Middle frontal gyrus (tissue), 1 donor: ENCODE results near the gene NRBP1.

Experiments used
- DNase-seq: peaks from one replicate; pipeline ENCODE4 v3.0.0-alpha.2; 2015; ENCODE audit warnings: low spot score; ENCODE audit errors: extremely low spot score

NRBP1 gene

GRCh38 chr2:27428213-27428977 lies at the start of gene NRBP1:
Gene NRBP1 (plus strand): TSS chr2:27428631. CDS start chr2:27433274, 4,643 bp downstream.
- peak; percentile 90 for DNase-seq

- DNase-seq, result no peak
Observed at GRCh38 chr2:27378809-27379290, 49.6 kb upstream of the NRBP1 start.

GRCh38 chr2:27379383-27379835 lies 49.0 kb upstream of the NRBP1 start:
- no peak for DNase-seq

GRCh38 chr2:27379836-27380625 lies 48.4 kb upstream of the NRBP1 start:
- DNase-seq, result peak; percentile 5

- peak; percentile 97 for DNase-seq
Observed at GRCh38 chr2:27380626-27381545, 47.5 kb upstream of the NRBP1 start, which contains the start of gene ZNF513. Gene ZNF513 (minus strand): TSS chr2:27380734. CDS start chr2:27380526, 208 bp downstream.

- DNase-seq, result no peak
Observed at GRCh38 chr2:27381577-27382181, 46.8 kb upstream of the NRBP1 start.

- DNase-seq, result no peak
Observed at GRCh38 chr2:27390822-27391679, 37.4 kb upstream of the NRBP1 start.

- no peak for DNase-seq
Observed at GRCh38 chr2:27393225-27393624, 35.2 kb upstream of the NRBP1 start.

- DNase-seq, result no peak
Observed at GRCh38 chr2:27398962-27399361, 29.5 kb upstream of the NRBP1 start.

- no peak for DNase-seq
Observed at GRCh38 chr2:27400348-27401135, 27.9 kb upstream of the NRBP1 start.

- no peak for DNase-seq
Observed at GRCh38 chr2:27407798-27408491, 20.5 kb upstream of the NRBP1 start.

- DNase-seq, result no peak
Observed at GRCh38 chr2:27408601-27409320, 19.7 kb upstream of the NRBP1 start.

GRCh38 chr2:27409321-27410073 lies 18.9 kb upstream of the NRBP1 start, which contains the start of gene PPM1G:
Gene PPM1G (minus strand): TSS chr2:27409591. CDS start chr2:27409422, 169 bp downstream.
- peak; percentile 89 for DNase-seq

GRCh38 chr2:27412419-27413152 lies 15.8 kb upstream of the NRBP1 start:
- no peak for DNase-seq

GRCh38 chr2:27416151-27416550 lies 12.3 kb upstream of the NRBP1 start:
- DNase-seq, result no peak

- DNase-seq, result no peak
Observed at GRCh38 chr2:27420996-27421395, 7.4 kb upstream of the NRBP1 start.
